NCI-H526 treated with DMSO at 0.1 percent for 48 hours (cell line): ENCODE data around the gene ACP7.
A peak's percentile ranks its signal among the peaks of the same experiment; 100 is the strongest.
"Not testable (repeated sequence)": the region's sequence is repeated elsewhere in the genome, so short reads cannot be mapped to it uniquely, and the experiment has no call there.

Experiments
- DNase-seq: peaks from one replicate; lab custom pipeline; 2025; lab: John Stamatoyannopoulos, UW

The ACP7 gene

GRCh38 chr19:39132344-39132969, 48.3 kb downstream of the ACP7 start:
- no peak for DNase-seq

GRCh38 chr19:39133431-39134270, 49.5 kb downstream of the ACP7 start:
- DNase-seq: no peak

DNA sequence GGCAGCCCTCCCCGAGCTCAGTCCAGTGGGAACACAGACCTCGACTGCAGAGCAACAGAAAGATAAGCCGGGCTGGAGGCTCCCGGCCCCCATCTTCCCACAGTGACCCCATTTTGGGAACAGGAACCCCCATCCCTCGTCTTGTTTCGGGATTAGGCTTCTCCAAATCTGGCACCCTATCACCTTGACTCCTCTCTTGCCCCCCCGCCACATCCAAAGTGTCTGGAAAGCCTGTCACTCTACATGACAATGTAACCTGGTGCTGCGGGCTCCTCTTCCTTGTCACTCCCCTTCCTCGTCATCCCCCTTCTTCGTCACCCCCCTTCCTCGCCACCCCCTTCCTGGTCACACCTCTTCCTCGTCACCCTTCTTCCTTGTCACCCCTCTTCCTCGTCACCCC, 51.5 kb downstream of the ACP7 start:
- no peak for DNase-seq

GRCh38 chr19:39136225-39136940, 52.2 kb downstream of the ACP7 start:
- no peak for DNase-seq

GRCh38 chr19:39137131-39137530, 53.0 kb downstream of the ACP7 start:
- DNase-seq: no peak

DNA sequence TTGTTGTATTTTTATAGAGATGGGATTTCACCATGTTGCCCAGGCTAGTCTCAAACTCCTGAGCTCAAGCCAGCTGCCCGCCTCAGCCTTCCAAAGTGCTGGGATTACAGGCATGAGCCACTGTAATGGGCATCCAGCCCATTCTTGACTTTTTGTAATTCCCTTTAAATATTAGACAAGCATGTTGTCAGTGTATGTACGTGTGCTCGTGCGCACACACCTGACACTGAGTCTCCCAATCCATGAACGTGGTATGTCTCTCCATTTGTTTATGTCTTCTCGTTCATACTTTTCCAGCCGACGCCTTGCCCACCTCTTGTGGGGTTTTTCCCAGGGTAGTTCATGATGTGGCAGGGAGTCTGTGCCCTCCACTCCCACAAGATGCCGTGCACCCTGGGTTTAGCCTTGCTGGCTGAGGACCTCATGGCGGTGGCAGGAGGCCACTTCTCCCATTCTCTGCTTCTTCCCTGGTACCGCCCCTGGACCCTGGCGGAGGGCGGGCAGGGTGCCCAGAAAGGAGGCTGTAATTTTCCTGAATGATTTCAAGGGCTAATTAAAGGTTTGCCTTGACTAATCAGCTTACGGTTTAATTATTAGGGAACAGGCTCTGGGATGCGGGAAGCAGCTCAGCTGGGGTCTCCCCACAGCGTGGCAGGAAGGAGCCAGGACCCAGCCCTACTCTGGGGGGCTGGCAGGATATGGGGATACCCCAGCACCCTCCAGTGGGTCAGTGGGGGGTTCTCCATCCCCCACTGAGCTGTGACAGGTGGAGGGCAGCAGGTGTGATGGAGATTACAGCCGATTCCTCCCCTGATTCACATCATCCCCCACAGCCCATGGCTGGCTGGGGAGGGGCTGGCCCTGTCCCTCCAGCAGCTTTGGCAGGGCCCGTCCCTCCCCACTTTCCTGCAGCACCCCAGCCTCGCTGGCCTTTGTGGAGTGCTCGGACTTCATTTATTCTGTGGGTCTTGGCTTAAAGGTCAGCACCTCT, 54.3 kb downstream of the ACP7 start:
- no peak for DNase-seq

- no peak for DNase-seq
Observed at GRCh38 chr19:39139305-39139874, 55.2 kb downstream of the ACP7 start.

DNA sequence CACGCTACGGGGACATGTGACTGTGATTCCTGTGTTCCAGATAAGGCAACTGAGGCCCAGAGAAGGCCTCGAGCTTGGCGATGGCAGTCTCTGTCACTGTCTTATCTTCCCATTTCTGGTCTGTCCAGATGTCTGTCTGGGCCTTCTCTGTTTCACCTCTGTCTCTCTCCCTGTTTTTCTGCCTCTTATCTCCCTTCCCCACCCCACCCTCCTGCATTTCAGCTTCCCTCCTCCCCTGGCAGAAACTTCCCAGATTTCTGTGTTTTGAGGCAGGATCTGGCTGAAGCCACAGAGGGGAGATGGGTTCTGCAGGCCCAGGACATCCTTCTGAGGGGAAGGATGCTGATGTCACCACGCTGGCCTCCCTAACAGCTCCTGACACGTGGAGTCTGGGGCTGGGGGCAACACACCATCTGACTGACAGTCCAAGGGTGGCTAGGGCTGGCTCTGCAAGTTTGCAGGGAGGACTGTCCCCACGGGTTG, 55.8 kb downstream of the ACP7 start:
- DNase-seq: no peak

- DNase-seq: no peak
Observed at GRCh38 chr19:39140594-39140993, 56.4 kb downstream of the ACP7 start.

GRCh38 chr19:39141929-39142328, 57.8 kb downstream of the ACP7 start:
- no peak for DNase-seq

- DNase-seq: no peak
Observed at GRCh38 chr19:39142630-39143029, 58.5 kb downstream of the ACP7 start.

DNA sequence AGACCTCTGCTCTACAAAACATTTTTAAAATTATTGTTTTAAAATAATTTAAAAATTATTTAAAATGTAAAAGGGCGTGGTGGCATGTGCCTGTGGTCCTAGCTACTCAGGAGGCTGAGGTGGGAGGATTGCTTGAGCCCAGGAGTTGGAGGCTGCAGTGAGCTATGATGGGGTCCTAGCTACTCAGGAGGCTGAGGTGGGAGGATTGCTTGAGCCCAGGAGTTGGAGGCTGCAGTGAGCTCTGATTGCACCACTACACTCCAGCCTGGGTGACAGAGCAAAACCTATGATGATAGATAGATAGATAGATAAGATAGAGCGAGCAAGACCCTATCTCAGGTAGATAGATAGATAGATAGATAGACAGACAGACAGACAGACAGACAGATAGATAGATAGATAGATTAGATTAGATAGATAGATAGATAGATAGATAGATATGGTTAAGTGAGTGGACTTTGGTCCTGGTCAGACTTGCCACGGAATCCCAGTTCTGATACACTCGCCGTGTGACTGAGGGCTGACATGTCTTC, 59.7 kb downstream of the ACP7 start:
- DNase-seq: not testable (repeated sequence)

- peak; percentile 93 for DNase-seq
Observed at GRCh38 chr19:39144290-39145071, 60.3 kb downstream of the ACP7 start.

- peak; percentile 46 for DNase-seq
Observed at GRCh38 chr19:39145180-39145953, 61.2 kb downstream of the ACP7 start.

GRCh38 chr19:39146091-39146490, 61.9 kb downstream of the ACP7 start:
- DNase-seq: no peak

DNA sequence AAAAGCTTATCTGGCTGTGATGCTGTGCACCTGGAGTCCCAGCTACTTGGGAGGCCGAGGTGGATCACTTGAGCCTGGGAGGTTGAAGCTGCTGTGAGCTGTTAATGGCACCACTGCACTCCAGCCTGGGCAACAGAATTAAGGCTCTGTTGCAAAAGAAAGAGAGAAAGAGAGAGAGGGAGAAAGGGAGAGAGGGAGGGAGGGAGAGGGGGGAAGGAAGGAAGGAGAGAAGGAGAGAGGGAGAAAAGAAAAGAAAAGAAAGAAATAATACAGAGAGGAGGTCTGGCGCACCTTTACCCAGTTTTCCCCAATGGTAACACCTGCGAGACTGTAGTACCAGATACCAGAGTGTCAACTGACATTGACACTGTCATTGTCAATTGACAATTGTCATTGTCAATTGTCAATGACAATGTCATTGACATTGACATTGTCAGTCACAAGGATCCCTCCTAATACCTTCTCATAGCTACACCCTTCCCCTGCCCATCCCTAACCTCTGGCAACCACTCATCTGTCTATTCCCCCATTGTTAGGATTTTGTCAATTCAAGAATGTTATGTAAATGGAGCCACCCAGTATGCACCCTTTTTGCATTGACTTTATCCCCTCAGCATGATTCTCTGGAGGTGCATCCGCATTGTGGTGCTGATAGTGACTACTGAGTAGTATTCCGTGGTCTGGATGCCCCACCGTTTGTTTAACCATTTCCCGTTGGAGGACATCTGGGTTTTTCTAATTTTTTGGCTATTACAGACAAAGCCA, 62.7 kb downstream of the ACP7 start:
- DNase-seq: no peak

GRCh38 chr19:39147480-39147879, 63.3 kb downstream of the ACP7 start:
- DNase-seq: no peak

DNA sequence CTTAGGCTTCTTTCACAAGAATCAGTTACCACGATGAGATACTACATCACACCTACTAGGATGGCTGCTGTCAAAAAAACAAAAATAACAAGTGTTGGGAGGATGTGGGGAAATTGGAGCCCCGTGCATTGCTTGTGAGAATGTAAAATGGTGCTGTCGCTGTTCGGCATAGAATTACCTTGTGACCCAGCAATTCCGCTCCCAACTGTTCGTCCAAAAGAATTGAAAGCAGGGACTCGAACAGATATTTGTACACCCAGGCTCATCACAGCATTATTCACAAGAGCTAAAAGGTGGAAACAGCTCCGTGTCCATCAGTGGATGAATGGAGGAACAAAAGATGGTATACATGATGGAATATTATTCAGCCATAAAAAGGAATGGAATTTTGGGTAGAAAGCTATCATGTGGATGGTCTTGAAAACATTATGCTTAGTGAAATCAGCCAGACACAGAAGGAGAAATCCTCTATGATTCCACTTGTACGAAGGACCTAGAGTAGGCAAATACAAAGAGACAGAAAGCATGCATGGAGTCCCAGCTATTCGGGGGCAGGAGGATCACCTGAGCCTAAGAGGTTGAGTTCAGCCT, 64.9 kb downstream of the ACP7 start:
- DNase-seq: no peak
